GM23248 (cell line): ENCODE measurements around the gene GFM1. TPM values are rescaled to one million over a fixed set of nuclear protein-coding genes. Genes with fewer than 3 reads are reported as not detected.

ENCODE experiments used
- DNase-seq: peaks from one replicate; pipeline ENCODE4 v3.0.0-alpha.2; 2015
- H2AFZ ChIP-seq: fragments of 200-600 bp; sonication (generic); 2 replicates; pipeline ENCODE4 v1.6.1; 2016; ENCODE audit warnings: antibody characterized with exemption
- H3F3A ChIP-seq: fragments of 200-600 bp; sonication (generic); 2 replicates; pipeline ENCODE4 v1.6.1; 2016; ENCODE audit warnings: mild to moderate bottlenecking, antibody characterized with exemption, mixed run types; ENCODE audit not compliant: insufficient read depth
- H3K27ac ChIP-seq: fragments of 200-600 bp; sonication (generic); 2 replicates; pipeline ENCODE4 v1.5.1; 2016; ENCODE audit warnings: mild to moderate bottlenecking
- H3K27me3 ChIP-seq: fragments of 200-600 bp; sonication (generic); replicated peaks from 2 replicates; pipeline ENCODE4 v1.6.1; 2016; ENCODE audit warnings: mild to moderate bottlenecking; ENCODE audit not compliant: insufficient read depth
- H3K36me3 ChIP-seq: fragments of 200-600 bp; sonication (generic); 2 replicates; pipeline ENCODE4 v1.6.1; 2016; ENCODE audit warnings: low read depth, mild to moderate bottlenecking
- H3K4me1 ChIP-seq: fragments of 200-600 bp; sonication (generic); 2 replicates; pipeline ENCODE4 v1.6.1; 2016; ENCODE audit warnings: mild to moderate bottlenecking; ENCODE audit not compliant: insufficient read depth
- H3K4me2 ChIP-seq: fragments of 200-600 bp; sonication (generic); one replicate; pipeline ENCODE4 v1.6.1; 2016; ENCODE audit warnings: mild to moderate bottlenecking; ENCODE audit not compliant: unreplicated experiment
- H3K4me3 ChIP-seq: fragments of 200-600 bp; sonication (generic); 2 replicates; pipeline ENCODE4 v1.5.1; 2016; ENCODE audit warnings: mild to moderate bottlenecking
- H3K79me2 ChIP-seq: fragments of 200-600 bp; sonication (generic); 2 replicates; pipeline ENCODE4 v1.6.1; 2016; ENCODE audit warnings: mild to moderate bottlenecking; ENCODE audit not compliant: insufficient read depth
- H3K9ac ChIP-seq: fragments of 200-600 bp; sonication (generic); 2 replicates; pipeline ENCODE4 v1.6.1; 2016; ENCODE audit warnings: mild to moderate bottlenecking
- H3K9me2 ChIP-seq: fragments of 200-600 bp; sonication (generic); 2 replicates; pipeline ENCODE4 v1.6.1; 2016; ENCODE audit warnings: mixed run types, mild to moderate bottlenecking, moderate library complexity; ENCODE audit not compliant: insufficient read depth
- H3K9me3 ChIP-seq: fragments of 200-600 bp; sonication (generic); one replicate; pipeline ENCODE4 v1.6.1; 2017; ENCODE audit warnings: low read depth
- H4K20me1 ChIP-seq: fragments of 200-600 bp; sonication (generic); 2 replicates; pipeline ENCODE4 v1.6.0; 2016; ENCODE audit not compliant: insufficient read depth
- EZH2 ChIP-seq: fragments of 200-600 bp; sonication (generic); IDR thresholded peaks from 2 replicates; pipeline ENCODE4 v1.6.1; 2018; ENCODE audit warnings: antibody characterized with exemption, mild to moderate bottlenecking; ENCODE audit not compliant: insufficient read depth, poor library complexity, severe bottlenecking
- EZH2phosphoT487 ChIP-seq: fragments of 200-600 bp; sonication (generic); IDR thresholded peaks from 2 replicates; pipeline ENCODE4 v1.6.1; 2018; ENCODE audit warnings: antibody characterized with exemption, moderate library complexity, mild to moderate bottlenecking, low read depth; ENCODE audit not compliant: insufficient read depth
- WGBS, 2 experiments: methylation state at CpG; one replicate each; pipeline ENCODE4 v1.1.6; 2015 to 2017; ENCODE audit warnings: low lambda C conversion rate in 2 of 2, low coverage in 1 of 2; ENCODE audit errors: missing lambda C conversion rate in 2 of 2; 5-methylcytosine and 5-hydroxymethylcytosine counted together
- in situ Hi-C: fragments of 300-500 bp; cut with MboI; formaldehyde crosslinking; loops from 2 replicates; pipeline ENCODE4 v1.15.0; 2020
- polyA plus RNA-seq: library from polyadenylated mRNA; unstranded; fragments of >200 nt; fragmentation: Nextera tagmentation; extraction: Ambion mirVana; gene quantifications from 2 replicates; pipeline ENCODE4 v1.2.1, GENCODE V29; 2016
- total RNA-seq: library from RNA; depleted of rRNA; stranded (reverse); fragments of >200 nt; shearing (Covaris generic); gene quantifications from 2 replicates; pipeline ENCODE4 v1.2.3, GENCODE V29; 2014

Gene GFM1
- total and polyA plus RNA-seq, 2 experiments from 2014 or later, result 29.2 to 38.5 TPM

DNA sequence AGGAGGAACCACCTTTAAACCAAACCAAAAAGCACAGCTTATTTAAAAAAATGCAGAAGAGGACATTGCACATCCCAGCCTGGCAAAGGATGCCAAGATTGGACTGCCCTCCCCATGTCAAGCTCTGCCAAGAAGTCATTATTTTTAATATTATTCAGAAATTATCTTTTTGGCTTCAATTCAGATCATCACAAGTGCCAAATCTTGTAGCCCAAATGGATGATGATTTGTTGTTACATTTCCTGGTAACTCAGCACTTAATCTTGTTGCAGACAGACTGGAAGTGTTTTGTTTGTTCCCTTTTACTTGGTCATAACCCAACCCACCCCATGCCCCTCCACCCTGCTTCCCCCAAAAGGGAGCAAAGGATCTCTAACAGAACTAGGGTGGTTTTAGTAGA lies 56.2 kb downstream of the GFM1 start:
- Histone ChIP-seq H3K27me3 (no peaks in the 10 kb centered on the region), H3K27ac (no peak overlapping the region), H3F3A (peaks cover 37% of the 10 kb centered on the region), H3K4me3 (no peak overlapping the region), H3K79me2 (peaks cover 12% of the 10 kb centered on the region), H4K20me1 (no peaks in the 10 kb centered on the region), H3K9me3 (no peaks in the 10 kb centered on the region), H3K4me2 (no peak overlapping the region), H3K4me1 (peaks cover 53% of the 10 kb centered on the region), H3K9me2 (no peaks in the 10 kb centered on the region), H3K36me3 (no peaks in the 10 kb centered on the region), H3K9ac (no peak overlapping the region), H2AFZ (no peak overlapping the region)
- TF ChIP-seq EZH2phosphoT487, result no peak
- no peak for TF ChIP-seq EZH2
- no peak for DNase-seq
- in situ Hi-C loops, result no loop called here

DNA sequence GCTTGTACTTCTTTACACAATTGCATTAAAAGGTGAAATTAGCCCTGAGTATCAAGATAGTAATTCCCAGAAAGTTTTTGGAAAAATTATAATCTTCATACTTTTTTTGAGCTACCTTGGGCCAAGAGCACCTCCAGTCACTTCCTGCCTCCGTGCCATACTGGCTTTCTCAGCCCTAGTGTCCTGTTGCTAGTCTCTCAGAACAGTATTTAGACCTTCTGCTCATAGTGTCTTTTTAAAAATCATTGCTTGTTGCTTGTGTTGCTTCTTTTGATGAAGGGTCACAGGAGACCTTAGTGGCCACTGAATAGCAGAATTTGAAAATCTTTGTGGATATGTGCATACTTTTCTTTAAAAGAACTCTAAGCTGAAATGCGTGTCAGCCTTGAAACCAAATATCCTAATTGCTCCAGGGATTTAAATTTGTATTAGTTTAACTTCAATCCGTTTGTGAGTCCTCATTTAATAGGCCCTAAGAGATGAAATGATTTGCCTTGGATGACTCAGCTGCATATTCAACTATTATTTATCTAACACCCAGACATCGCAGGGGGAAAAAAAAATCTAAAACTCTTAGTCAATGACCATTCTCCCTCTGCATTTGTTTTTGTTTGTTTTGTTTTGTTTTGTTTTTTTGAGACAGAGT lies 57.2 kb downstream of the GFM1 start:
- Histone ChIP-seq H3K27ac (peak overlapping the region; percentile 77), H2AFZ (no peak overlapping the region), H4K20me1 (no peaks in the 10 kb centered on the region), H3K79me2 (peaks cover 12% of the 10 kb centered on the region), H3K9me2 (no peaks in the 10 kb centered on the region), H3K9me3 (no peaks in the 10 kb centered on the region), H3K27me3 (no peaks in the 10 kb centered on the region), H3K36me3 (no peaks in the 10 kb centered on the region), H3K4me1 (peaks cover 49% of the 10 kb centered on the region), H3K4me2 (no peak overlapping the region), H3K9ac (no peak overlapping the region), H3F3A (peaks cover 37% of the 10 kb centered on the region), H3K4me3 (no peak overlapping the region)
- 44 to 46% methylated on average over 4 of the region's 4 CpGs for WGBS, 2 experiments
- TF ChIP-seq EZH2, result no peak
- TF ChIP-seq EZH2phosphoT487, result no peak
- peak; percentile 68 for DNase-seq
- in situ Hi-C loops, result no loop called here

DNA sequence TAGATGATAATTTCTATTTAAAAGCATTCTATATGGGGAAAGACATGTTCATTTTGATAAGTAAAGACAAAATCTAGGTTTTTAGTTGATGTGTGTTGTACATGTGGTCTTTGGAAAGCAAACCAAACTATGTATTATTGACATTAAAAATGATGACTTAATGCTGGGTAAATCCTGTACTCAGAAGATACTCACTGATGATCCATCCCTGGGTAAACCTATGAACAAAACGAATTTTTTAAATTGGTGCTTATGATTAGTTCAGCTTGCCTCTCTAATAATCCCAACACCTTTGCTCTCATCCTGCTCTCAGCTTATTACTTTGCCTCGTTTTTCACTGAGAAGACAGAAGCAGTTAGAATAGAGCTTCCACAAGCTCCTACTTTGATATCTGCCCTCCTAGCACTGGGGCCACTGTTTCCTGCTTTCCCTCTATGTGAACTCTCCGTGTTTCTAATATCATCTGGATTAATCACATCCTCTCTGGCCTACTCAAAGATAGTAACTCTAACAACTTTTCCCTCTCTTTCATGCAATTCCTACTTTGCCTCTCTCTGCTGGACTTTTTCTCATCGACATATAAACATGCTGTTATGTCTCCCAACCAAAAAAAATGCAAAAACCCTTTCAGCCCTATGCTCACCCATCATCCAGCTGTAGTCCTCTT lies 58.6 kb downstream of the GFM1 start:
- Histone ChIP-seq H3K9me3 (no peaks in the 10 kb centered on the region), H3K9me2 (no peaks in the 10 kb centered on the region), H2AFZ (peak overlapping the region; percentile 28; the same call in 1 of the 2 replicates), H3K79me2 (peaks cover 12% of the 10 kb centered on the region), H3K27ac (peak overlapping the region; percentile 77), H3K27me3 (no peaks in the 10 kb centered on the region), H3K4me3 (peak overlapping the region; percentile 26), H3F3A (peaks cover 37% of the 10 kb centered on the region), H3K9ac (peak overlapping the region; percentile 33), H3K4me1 (peaks cover 43% of the 10 kb centered on the region), H3K4me2 (peak overlapping the region; percentile 76), H4K20me1 (no peaks in the 10 kb centered on the region), H3K36me3 (0 out of 2 replicates have a peak, but pooled peaks cover 3% of the 10 kb centered on the region)
- DNase-seq, result peak; percentile 77
- 1 to 7% methylated on average over 4 of the region's 4 CpGs for WGBS, 2 experiments
- no peak for TF ChIP-seq EZH2phosphoT487
- TF ChIP-seq EZH2, result no peak
- in situ Hi-C loops, result no loop called here

DNA sequence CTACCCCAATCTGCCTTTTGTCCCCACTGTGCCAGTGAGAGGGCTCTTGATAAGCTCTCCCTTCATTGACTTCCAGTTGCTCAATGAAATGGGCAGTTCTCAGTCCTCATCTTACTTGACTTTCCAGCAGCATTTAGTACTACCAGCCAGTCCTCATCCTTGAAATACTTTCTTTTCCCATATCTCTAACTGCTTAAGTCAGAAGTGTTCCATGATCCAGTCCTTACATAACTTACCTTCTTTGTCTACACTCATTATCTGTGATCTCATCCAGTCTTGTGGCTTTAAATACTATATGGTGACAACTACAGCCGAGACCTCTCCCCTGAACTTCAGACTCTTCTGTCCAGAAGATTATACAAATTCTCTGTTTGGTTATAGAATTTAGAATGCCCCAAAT lies 59.2 kb downstream of the GFM1 start:
- H3K27ac ChIP-seq, result peak overlapping the region; percentile 77
- 79 to 89% methylated on average over 1 of the region's 1 CpG for WGBS, 2 experiments
- DNase-seq, result no peak

More for the DNA sequence above, 59.2 kb downstream of the GFM1 start:
- Histone ChIP-seq H3K36me3 (0 out of 2 replicates have a peak, but pooled peaks cover 6% of the 10 kb centered on the region), H3K79me2 (peaks cover 12% of the 10 kb centered on the region), H3K4me1 (peaks cover 43% of the 10 kb centered on the region), H3F3A (peaks cover 38% of the 10 kb centered on the region), H3K4me3 (peak overlapping the region; percentile 26), H4K20me1 (no peaks in the 10 kb centered on the region), H3K9me3 (no peaks in the 10 kb centered on the region), H3K9ac (peak overlapping the region; percentile 33), H3K9me2 (no peaks in the 10 kb centered on the region), H3K4me2 (peak overlapping the region; percentile 76), H2AFZ (no peak overlapping the region), H3K27me3 (no peaks in the 10 kb centered on the region)
- TF ChIP-seq EZH2 (no peak), EZH2phosphoT487 (no peak)
- in situ Hi-C loops, result no loop called here
